Left colon (tissue), 2 donors: Measurements from ENCODE around the gene AADAT. TPM values are rescaled to one million over a fixed set of nuclear protein-coding genes. Genes with fewer than 3 reads are reported as not detected.
A peak's percentile ranks its signal among the peaks of the same experiment; 100 is the strongest.
"Not testable (repeated sequence)": the region's sequence is repeated elsewhere in the genome, so short reads cannot be mapped to it uniquely, and the experiment has no call there.

ENCODE experiments used
- ATAC-seq: fragments of 200-7000 bp; cut with Tn5 transposase; one replicate; pipeline ENCODE4 v1.9.1; 2020; ENCODE audit warnings: mild to moderate bottlenecking, moderate library complexity
- DNase-seq, 2 donors: peaks; one replicate each; pipeline ENCODE4 v3.0.0-alpha.2; 2020
- intact Hi-C, 2 donors: fragments of 100-400 bp; cut with DNase I in 1 of 2; cut with micrococcal nuclease in 1 of 2; formaldehyde crosslinking; loops; one replicate each; pipeline versions ENCODE4 v1.11.2 to v1.14.0; 2022; cut with DNase I, micrococcal nuclease
- total RNA-seq, 2 donors: library from RNA; stranded (reverse); fragmentation: NEBNext Ultra II Directional; extraction: Animal tissue kit (Norgen Biotek cat#: 25700); gene quantifications; one replicate each; pipeline ENCODE4 v1.2.1, GENCODE V29; 2021
- donor health status: DM: no; HTN: no; CAD: no.
- donor health status: DM: yes; HTN: yes; CAD: no.

AADAT gene
- total RNA-seq, 2 donors from 2014 or later, result 3.8 to 4.0 TPM

DNA sequence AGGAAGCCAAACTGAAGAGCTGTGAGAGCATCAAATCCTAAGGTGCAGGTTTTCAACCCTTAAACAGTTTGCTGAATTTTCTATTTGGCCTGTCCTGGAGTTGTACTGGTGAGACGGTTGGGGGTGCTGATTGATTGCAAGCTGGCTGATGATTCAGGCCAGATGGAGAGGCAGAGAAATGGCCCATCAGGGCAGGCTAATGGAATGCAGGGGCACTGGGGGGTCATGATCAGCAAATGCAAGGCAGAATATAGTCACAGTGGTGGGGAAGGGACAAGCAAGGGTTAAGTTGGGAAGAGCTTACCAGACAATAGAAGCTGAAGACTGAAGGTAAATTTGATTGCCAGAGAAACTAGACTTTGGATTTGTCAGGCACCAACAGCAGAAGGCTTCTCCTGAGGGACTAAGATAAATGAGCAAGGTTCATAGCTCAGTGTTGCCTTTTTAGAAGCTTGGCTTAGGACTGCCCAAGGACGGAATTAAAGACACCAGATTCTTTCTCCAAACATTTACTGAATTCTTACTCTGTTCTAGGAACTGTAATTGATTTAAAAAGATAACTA lies 4.3 kb upstream of the AADAT start:
- intact Hi-C loops, result no loop called here
- DNase-seq, result no peak
- no peak for ATAC-seq

DNA sequence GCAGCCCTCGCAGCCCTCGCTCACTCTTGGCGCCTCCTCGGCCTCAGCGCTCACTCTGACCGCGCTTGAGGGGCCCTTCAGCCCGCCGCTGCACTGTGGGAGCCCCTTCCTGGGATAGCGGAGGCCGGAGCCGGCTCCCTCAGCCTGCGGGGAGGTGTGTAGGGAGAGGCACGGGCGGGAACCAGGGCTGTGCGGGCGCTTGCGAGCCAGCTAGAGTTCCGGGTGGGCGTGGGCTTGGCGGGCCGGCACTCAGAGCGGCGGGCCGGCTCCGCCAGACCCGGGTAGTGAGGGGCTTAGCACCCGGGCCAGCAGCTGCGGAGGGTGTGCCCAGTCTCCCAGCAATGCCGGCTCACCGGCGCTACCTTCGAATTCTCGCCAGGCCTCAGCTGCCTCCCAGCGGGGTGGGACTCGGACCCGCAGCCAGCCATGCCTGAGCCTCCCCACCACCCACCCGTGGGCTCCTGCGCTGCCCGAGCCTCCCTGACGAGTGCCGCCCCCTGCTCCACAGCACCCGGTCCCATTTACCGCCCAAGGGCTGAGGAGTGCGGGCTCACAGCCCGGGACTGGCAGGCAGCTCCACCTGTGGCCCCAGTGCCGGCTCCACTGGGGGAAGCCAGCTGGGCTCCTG lies 1.4 kb upstream of the AADAT start:
- DNase-seq, result no peak
- intact Hi-C loops, result no loop called here

DNA sequence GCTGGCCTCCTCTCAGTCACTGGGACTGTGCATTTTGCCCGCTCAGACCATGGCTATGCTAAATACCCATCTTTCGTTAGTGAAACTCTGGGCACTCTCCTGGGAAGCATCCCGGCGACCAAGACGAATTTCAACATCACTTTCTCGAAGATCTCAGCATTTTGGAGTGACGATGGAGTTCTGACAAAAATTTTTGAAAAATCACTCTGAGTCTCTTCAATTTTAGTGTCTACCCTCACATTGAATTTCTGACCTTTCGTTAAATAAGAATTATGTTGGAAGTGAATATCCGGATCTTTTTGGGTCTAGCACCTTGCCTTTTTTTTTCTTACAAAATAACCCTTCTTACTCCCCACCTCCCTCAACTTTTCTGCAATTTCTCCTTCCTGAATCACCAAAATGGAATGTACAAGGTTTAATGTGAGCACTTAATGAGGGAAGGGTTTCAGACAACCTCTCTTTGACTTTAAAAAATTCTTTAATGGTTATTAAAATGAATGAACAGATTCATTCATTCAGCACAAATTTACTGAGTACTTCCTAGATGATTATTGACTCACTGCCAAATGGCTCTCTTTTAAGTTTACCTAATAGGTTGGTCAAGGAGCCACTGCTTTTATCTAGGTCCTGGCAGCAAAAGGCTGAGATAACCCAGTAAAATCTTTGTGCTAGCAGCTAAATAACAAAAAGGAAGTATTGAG lies 746 bp upstream of the AADAT start:
- peak; percentile 21 for ATAC-seq
- DNase-seq, result no peak
- intact Hi-C loops, result no loop called here

More for the DNA sequence above, 1.4 kb upstream of the AADAT start:
- no peak for ATAC-seq

GRCh38 chr4:170089274-170089667 lies 485 bp downstream of the AADAT start:
- DNase-seq, result peak in 1 of 2 donors; percentile 21
- intact Hi-C loops, result no loop called here

GRCh38 chr4:170088716-170089115 lies 1.0 kb downstream of the AADAT start:
- DNase-seq (no peak), ATAC-seq (peak; percentile 48)
- intact Hi-C loops, result no loop called here

More at GRCh38 chr4:170089274-170089667, 485 bp downstream of the AADAT start:
- ATAC-seq, result peak; percentile 31

- ATAC-seq, result no peak
- intact Hi-C loops, result no loop called here
Observed at GRCh38 chr4:170087163-170087700, 2.5 kb downstream of the AADAT start.

GRCh38 chr4:170083541-170083940 lies 6.2 kb downstream of the AADAT start:
- intact Hi-C loops, result no loop called here
- no peak for ATAC-seq
- no peak for DNase-seq

More at GRCh38 chr4:170087163-170087700, 2.5 kb downstream of the AADAT start:
- DNase-seq, result no peak

- intact Hi-C loops, result no loop called here
- no peak for DNase-seq
- ATAC-seq, result no peak
Observed at GRCh38 chr4:170080496-170080895, 9.3 kb downstream of the AADAT start.

- intact Hi-C loops, result no loop called here
- no peak for ATAC-seq
- DNase-seq, result no peak
Observed at GRCh38 chr4:170079981-170080380, 9.8 kb downstream of the AADAT start.

GRCh38 chr4:170071196-170071595 lies 18.6 kb downstream of the AADAT start:
- intact Hi-C loops, result no loop called here
- DNase-seq (no peak), ATAC-seq (no peak)

GRCh38 chr4:170068438-170069128 lies 21.2 kb downstream of the AADAT start:
- DNase-seq (no peak), ATAC-seq (no peak)
- intact Hi-C loops, result no loop called here

- ATAC-seq (no peak), DNase-seq (no peak)
- intact Hi-C loops, result no loop called here
Observed at GRCh38 chr4:170059421-170059820, 30.3 kb downstream of the AADAT start.

DNA sequence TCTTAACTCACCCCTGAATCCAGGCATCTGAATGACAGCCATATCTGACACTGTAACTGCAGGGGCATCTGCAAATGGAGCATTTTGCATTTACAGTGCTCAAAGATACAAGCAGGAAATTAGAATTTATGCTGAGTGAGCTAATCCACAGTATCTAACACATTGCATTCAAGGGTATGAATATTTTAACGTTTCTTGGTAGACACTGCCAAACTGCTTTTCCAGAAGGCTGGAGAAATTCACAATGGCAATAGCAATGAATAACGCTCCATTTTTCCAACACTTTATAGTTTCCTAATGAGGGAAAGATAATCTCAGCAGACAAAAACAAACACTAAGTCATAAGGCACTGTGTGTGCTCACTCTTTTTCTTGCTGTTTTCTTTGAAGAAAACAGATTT lies 30.9 kb downstream of the AADAT start:
- no peak for DNase-seq
- intact Hi-C loops, result no loop called here
- no peak for ATAC-seq

GRCh38 chr4:170057866-170058265 lies 31.9 kb downstream of the AADAT start:
- DNase-seq (no peak), ATAC-seq (no peak)
- intact Hi-C loops, result no loop called here

DNA sequence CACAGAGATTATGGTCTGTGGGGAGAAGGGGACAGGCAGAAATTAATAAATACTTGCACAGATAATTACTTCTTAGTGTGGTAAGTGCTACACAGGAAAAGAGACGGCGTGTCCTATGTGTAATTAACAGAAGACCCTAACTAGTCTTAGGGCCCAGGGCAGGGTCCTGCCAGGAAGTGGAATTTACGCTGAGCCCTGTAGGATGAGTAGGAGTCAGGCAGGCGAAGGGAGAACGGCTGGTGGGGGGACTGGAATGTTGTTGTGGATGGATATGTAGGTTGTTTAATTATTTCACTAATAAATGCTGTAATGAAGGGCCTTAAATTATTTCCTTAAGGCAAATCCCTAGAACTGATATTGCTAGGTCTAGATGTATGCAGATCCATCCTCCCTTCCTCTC lies 36.8 kb downstream of the AADAT start:
- ATAC-seq (no peak), DNase-seq (no peak)
- intact Hi-C loops, result no loop called here

DNA sequence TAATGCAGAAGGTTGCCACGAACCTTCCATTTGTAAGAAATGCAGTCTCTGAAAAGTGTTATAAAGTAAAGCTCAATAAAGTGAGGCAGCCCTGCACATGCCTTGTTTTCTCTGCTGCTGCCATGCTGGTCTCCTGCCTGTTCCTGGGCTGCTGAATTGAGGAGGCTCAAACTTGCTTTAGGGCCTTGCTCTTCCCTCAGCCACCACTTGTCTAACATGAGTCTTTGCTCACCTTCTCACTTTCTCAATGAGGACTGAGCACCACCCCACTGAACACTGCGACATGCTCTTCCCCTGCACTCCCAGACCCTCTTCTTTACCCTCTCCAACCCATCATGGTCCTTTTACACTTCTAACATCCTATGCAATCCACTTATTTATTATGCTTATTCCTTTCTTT lies 38.4 kb downstream of the AADAT start:
- ATAC-seq, result no peak
- intact Hi-C loops, result no loop called here
- DNase-seq, result no peak

GRCh38 chr4:170049766-170050165 lies 40.0 kb downstream of the AADAT start:
- ATAC-seq, result no peak
- intact Hi-C loops, result loop anchor here (5.0 to 10.0 kb wide), 2 partner anchors 235 to 237 kb away; no protein-coding TSS in a partner anchor

DNA sequence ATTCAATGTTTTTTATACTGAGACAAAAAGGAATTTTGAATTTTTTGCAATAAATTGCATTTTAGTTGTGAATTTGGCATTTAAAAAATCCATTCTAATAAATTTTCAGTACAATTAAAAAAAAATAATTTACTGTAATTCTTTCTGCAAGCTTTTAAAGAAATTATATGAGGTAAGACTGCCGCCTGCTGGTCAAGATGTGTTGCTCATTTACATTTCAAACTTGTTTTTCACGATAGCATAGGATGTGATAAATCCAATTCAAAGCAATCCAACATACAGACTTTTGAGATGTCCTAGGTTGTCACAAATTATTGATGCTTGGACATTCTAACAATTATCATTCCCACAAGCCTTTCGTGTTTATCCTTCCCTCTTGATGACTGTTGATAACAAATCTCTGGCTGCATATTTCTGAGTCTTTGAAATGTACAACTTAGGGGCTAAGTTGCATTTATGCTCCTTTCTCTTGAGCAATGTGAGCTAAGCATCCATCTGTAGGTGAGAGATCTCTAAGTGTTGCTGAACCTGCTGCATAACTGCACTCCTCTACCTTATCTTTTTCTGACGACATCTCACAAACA lies 41.9 kb downstream of the AADAT start:
- intact Hi-C loops, result loop anchor here (5.0 to 10.0 kb wide), 2 partner anchors 233 to 236 kb away; no protein-coding TSS in a partner anchor
- DNase-seq, result peak in 1 of 2 donors; percentile 72
- ATAC-seq, result peak; percentile 30

More at GRCh38 chr4:170049766-170050165, 40.0 kb downstream of the AADAT start:
- no peak for DNase-seq

DNA sequence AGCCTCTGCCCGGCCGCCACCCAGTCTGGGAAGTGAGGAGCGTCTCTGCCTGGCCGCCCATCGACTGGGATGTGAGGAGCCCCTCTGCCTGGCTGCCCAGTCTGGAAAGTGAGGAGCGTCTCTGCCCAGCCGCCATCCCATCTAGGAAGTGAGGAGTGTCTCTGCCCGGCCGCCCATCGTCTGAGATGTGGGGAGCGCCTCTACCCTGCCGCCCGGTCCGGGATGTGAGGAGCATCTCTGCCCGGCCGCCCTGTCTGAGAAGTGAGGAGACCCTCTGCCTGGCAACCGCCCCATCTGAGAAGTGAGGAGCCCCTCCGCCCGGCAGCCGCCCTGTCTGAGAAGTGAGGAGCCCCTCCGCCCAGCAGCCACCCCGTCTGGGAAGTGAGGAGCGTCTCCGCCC lies 43.6 kb downstream of the AADAT start:
- intact Hi-C loops, result loop anchor here (5.0 to 10.0 kb wide), 2 partner anchors 231 to 234 kb away; no protein-coding TSS in a partner anchor

More for the DNA sequence above, 43.6 kb downstream of the AADAT start:
- not testable (repeated sequence) for DNase-seq, ATAC-seq
